ENCODE data around the gene EEPD1.

Gene EEPD1

DNA sequence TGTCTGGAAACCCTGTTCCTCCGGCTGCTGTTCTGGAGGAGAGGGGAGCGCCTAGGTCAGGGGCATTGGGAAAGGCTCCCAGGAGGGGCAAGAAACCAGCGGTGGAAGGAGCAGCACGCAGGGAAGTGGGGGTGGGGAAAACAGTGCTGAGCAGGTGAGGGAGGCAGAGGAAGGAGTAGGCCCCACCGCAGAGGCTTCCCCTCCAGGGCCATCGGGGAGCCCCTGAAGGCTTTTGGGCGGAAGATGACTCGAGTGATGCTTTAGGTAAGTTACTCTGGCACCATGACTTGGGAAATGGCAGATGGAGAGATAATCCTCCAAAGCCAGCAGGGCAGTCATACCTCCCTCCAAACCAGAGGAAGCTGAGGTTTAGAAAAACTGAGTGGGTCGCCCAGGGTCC is 130.1 kb downstream of the EEPD1 start:
- no peak for DNase-seq

- no peak for DNase-seq
These were observed 130.7 kb downstream of the EEPD1 start for GRCh38 chr7:36283711-36284130.

DNA sequence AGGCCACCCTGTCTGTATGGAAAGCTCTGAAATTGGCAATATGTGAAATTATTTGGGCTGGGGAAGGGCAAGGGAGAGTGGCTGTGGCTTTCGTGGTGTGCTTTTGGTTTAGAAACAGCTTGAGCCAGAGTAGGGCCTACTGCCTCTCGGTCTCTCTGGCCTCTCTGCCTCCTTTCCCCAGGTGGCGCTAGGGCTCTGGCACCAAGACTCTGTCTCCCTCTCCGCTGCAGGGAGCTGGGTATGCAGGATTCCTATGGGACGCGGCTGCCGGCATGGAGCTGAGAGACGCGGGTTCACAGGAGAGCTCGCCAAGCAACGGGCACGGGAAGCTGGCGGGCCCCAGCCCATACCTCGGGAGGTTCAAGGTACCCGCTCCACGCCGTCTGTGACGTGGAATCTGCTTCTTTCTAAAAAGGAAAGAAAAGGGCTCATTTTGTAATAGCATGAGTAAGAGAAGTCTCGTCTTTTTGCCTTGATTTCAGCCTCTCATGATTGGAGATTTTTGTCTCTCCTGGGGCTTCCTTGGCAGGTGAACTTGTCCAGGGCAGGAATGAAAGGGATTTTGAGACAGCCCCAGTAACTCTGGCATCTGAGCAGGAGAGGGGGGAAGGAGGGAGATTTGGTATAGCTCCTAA is 131.5 kb downstream of the EEPD1 start:
- no peak for DNase-seq

DNA sequence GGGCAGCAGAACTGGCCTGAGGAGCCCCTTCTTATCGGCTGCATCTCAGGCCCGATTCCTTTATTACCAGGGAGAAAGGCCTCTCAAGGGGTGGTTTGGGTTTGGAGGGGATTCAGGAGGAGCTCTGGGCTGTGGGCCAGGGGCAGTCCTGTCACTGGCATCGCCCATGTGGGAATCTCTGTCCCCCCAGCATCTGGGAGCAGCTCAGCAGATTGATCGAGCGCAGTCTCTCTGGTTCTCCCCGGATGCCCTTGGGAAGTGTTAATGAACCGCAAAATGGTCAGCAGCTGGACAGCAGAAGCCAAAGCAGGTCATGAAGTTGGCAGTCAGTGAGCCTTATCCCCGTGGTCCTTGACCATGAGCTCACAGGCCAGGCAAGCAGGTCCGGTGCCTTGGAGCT is 132.2 kb downstream of the EEPD1 start:
- DNase-seq, result no peak

DNA sequence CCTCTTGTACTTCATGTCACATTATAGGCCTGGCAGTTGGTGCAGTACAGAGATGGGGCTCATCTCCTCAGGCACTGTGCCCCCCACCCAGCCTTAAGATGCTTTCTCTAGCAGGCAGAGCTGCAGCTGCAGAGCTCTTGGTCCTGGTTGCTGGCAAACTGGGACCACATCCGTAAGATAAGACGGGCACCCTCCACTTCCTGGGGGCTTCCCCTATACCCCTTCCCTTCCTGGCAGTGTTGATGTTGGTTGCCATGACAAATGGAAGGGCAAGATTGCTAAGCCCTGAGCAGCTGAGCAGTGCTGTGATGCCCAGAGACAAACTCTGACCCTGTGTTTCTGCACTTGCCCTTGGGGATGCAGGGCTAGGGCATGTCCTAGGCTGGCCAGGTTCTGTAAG is 133.2 kb downstream of the EEPD1 start:
- DNase-seq, result no peak

- DNase-seq, result no peak
These were observed 133.6 kb downstream of the EEPD1 start for GRCh38 chr7:36286688-36287087.

GRCh38 chr7:36287371-36288241 is 134.6 kb downstream of the EEPD1 start:
- DNase-seq, result no peak

DNA sequence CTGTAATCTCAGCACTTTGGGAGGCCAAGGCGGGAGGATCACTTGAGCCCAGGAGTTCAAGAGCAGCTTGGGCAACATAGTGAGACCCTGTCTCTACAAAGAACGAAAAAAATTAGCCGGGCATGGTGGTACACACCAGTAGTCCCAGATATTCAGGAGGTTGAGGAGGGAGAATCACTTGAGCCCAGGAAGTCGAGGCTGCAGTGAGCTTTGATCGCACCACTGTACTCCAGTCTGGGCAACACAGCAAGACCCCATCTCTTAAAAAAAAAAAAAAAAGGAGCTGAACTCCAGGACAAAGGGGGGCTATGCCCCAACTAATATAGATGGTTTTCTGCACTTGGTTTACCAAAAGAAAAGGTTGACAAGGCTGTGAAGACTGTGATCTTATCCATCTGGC is 135.4 kb downstream of the EEPD1 start:
- DNase-seq, result no peak

- DNase-seq, result no peak
These were observed 137.0 kb downstream of the EEPD1 start for GRCh38 chr7:36289833-36290661.

DNA sequence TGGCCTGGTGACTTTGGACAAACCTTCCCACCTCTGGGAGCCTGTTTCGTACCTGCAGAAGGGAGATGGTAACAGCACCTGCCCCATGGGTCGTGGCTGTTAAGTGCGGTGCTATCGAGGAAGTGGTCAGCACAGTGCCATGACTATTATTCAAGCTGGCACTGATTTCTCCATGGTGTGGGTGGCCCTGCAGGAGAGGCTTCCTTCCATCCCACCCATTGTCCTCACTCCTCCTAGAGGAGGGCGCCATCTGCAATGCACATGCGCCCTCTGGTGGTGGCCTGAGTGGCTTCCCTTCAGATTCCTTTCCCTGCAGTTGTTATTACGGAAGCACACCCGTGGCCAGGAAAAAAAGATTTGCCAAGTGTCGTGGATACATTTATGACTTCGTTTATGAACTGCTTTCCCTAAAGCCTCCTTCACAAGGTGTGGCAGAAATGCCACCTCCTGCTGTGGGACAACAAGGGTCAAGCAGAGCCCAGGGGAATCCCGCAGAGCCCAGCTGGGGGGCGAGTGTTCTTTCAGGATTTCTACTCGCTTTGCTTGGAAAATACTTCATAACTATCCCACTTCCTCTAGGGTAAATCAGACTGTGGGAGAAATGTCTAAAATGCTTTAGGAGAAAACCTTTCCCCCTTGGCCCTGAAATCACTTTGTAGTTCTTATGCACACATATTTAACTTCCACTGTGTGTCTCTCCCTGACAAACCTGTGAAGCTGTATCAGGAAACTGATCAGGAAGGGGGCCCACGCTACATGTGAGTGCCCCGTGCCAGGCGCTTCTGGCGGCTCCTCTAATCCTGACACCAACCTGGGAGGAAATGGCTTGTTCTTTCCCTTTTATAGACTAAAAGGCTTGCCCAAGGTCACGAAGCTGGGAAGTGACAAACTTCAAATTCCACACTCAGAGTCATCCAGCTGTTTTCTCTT is 138.6 kb downstream of the EEPD1 start:
- peak; percentile 74 for DNase-seq

DNA sequence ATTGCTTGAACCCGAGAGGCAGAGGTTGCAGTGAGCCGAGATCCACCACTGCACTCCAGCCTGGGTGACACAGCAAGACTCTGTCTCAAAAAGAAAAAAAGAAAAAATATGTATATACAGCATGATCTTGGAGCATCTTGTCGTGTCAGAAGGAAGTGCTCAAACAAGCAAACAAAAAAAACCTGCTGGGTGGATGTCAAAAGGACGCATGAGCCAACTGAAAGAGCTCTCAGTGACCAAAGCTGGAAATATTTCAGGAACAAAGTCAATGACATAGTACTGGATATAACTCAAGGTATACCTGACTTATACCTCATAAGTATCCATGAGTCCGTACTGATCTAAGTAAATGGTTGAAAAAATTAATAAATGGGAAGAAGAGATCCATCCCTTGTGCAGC is 142.0 kb downstream of the EEPD1 start:
- no peak for DNase-seq

DNA sequence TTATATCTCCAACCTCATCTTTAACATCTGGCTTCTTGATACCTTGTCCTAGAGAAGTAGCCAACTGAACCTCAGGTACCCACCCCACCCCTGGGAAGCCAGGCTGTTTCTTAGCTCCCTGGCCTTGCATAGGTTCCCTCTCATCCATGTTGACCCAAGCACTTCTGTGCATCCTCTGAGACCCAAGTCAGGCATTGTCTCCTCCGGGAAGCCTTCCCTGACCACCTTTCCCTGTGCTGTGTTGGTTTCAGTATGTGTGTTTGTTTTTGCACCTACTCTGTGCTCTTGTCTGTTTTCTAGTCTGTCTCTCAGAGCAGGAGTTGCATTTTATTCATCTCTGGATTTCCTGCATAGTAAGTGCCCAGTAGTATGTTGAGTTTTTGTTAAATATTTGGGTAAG is 143.2 kb downstream of the EEPD1 start:
- no peak for DNase-seq

DNA sequence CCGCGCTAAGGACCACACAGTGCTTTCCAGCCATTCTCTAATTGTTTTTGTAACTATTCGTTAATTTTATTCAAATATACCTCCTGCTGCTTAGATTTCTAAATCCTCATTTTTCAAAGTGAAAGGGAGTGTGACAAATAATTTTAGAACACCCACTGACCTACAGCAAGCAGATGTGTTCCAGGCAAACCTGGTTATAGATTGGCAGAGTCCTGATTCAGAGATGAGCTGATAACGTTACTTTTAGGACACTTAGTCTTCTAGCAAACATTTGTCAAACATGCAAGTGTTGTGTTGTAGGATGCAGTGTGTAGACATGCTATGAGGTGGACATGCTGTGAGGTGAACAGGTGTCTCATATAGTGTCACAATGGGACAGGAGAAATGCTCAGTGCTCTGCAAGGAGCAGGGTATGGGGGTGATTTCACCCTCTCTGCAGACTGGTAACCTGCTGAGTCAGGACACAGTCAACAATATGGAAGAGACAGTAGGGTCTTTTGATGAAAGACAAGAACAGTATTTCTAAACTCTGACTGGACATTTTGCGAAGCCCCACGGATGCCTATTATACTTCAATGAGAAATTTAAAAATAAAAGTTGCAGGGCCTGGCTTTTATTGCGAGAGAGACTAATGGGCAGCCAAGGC is 144.4 kb downstream of the EEPD1 start:
- no peak for DNase-seq

DNA sequence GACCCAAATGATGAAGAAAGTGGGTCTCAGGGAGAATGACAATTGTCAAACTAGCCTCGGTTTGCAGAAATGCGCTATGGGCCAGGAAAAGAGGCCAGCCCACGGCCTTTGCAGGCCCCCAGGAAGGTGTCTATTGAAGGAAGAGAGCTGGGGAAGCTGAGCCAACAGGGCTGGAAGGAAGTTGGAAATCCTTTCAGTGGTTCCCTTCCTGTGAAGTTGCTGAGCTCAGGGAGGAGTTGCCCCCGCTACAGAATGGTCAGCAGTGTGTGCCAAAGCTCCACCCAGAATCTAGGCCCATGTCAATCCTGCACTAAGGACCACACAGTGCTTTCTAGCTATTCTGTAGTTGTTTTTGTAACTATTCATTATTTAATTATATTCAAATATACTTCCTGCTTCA is 145.1 kb downstream of the EEPD1 start:
- DNase-seq, result no peak

DNA sequence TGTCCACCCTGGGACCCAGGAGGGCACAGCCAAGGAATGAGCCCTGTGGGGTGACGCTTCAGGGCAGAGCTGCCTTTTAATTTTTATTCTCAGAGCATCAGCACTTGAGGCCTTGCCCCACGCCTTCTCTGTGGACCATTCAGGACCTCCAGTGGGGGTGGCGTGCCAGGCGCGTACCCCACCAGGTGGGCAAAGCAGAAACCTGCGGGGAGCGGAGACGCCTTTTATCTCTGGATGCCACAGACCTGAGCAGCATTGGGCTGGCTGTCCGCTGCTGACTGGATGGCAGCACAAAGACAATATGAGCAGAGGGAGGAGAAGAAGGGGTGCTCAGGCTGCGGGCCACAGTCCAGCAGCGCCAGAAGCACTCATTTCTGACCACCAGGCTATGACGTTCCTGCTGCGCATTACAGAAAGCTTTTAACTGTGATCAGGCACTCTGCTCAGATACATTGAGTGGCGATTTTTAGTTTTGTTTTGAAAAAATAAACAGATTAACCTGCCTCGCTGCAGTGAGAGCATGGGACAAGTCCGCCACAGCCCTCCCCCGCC is 146.2 kb downstream of the EEPD1 start:
- no peak for DNase-seq

- DNase-seq, result no peak
These were observed 146.8 kb downstream of the EEPD1 start for GRCh38 chr7:36299823-36300341.

- no peak for DNase-seq
These were observed 147.8 kb downstream of the EEPD1 start for GRCh38 chr7:36300696-36301350.

DNA sequence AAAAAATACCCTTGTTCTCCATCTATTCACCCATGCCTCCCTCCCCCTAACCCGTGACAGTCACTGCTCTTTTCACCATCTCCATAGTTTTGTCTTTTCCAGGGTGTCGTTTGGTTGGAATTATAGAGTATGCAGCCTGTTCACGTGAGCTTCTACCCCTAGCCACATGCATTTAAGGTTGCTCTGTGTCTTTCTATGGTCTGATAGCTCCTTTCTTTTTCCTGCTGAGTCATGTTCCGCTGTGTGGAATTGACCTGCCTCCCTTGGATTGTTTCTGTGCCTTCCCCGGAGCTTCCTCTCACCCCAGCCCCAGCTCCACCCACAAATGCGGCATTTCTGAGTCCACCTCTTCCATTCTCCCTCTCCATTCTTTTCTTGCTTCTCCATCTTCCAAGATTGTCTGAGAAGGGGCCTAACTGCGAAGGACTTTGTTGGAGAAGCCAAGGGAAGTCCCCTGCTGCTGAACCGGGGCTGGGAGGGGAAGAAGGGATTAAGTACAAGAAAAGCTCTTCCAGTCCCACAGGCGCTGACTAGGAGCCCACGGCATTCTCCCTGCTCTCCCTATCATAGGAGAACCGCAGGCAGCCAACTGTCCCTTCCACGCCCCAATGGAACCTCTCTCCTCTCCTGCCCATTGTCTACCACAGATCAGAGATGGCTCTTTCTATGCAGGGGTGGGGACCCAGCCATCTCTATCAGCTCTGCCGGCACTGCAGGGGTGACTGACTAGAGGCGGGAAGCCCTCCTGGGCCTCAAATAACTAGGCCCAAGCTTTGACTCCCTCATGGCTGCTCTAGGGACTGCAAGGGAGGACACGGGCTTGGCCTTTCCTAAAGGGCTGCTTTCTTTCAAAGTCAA is 149.1 kb downstream of the EEPD1 start:
- DNase-seq, result no peak

DNA sequence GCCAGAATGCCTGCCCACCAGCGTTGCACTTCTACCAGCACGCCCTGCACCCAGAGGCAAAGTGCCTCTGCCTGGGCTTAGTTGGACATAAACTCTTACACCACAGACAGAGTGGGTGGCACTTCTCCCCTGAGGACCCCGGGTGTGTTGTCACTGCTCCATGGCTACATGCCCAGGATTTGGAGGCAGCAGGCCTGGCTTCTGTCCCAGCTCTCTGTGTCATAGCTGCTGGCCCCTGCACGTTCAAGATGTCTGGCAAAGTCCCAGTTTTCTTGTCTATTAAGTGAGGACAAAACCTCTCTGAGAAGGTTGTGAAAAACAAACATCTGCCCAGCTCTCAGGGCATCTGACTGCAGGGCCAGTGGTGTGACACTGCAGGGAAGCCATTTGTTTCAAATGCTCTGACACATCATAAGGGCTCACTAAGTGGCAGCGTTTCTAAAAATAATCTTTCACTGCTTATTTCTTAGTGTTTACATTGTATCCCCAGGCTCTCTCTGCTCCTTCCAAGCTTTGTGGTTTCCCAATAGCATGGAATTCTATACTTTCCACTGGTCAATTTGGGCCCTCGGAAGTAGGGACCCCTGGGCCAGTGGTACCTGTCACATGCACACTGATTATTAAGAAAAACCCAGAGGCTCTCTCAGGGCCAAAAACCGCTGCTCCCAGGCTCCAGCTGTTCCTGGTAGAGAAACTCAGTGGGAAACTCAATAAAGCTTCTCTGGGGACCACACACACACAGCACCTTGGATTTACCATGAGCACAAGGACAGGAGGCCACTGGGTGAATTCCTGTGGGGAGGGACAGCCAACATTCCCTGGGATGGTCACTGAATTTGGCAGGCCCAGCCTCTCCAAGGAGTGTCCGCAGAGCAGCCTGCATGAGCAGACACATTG is 150.4 kb downstream of the EEPD1 start:
- DNase-seq, result peak; percentile 30
